Common myeloid progenitor, CD34-positive (primary cell): Measurements from ENCODE around the gene ATXN7.

ENCODE experiments used
- CTCF ChIA-PET: fragments of 350-600 bp; sonication (Branson Sonifier 250); formaldehyde crosslinking; loops from one replicate; lab custom pipeline; 2021; ENCODE audit warnings: antibody characterized with exemption; lab: Charles Lee
- POLR2A ChIA-PET: fragments of 350-600 bp; sonication (Branson Sonifier 250); formaldehyde crosslinking; loops from one replicate; lab custom pipeline; 2021; ENCODE audit warnings: antibody characterized with exemption; lab: Charles Lee
- DNase-seq, 3 donors: peaks; one replicate each; pipeline versions ENCODE4 v3.0.0 to v3.0.0-alpha.2; 2013
- H3K27ac ChIP-seq, 2 experiments: 1 replicate in 1 of 2; 2 replicates in 1 of 2; pipeline ENCODE4 v1.7.0; 2013; ENCODE audit warnings: inconsistent platforms in 2 of 2, low read length in 2 of 2, mild to moderate bottlenecking in 2 of 2, low read depth in 1 of 2, moderate library complexity in 1 of 2; ENCODE audit not compliant: severe bottlenecking in 2 of 2, insufficient read depth in 1 of 2, poor library complexity in 1 of 2
- H3K27me3 ChIP-seq, 5 experiments: replicated peaks in 2 of 5; 1 replicate in 3 of 5; 2 replicates in 2 of 5; pipeline versions ENCODE4 v1.6.1 to v1.7.0; 2013; ENCODE audit warnings: low read length in 4 of 5, mild to moderate bottlenecking in 2 of 5, moderate library complexity in 2 of 5, inconsistent platforms in 1 of 5; ENCODE audit not compliant: insufficient read depth in 5 of 5, control insufficient read depth in 4 of 5
- H3K36me3 ChIP-seq, 4 experiments: 1 replicate in 2 of 4; 2 replicates in 2 of 4; pipeline versions ENCODE4 v1.6.1 to v1.7.0; 2013; ENCODE audit warnings: low read length in 3 of 4, control low read depth in 1 of 4, mild to moderate bottlenecking in 1 of 4; ENCODE audit not compliant: control insufficient read depth in 4 of 4, insufficient read depth in 4 of 4
- H3K4me1 ChIP-seq, 4 experiments: 1 replicate in 3 of 4; 2 replicates in 1 of 4; pipeline versions ENCODE4 v1.6.1 to v1.7.1; 2013; ENCODE audit warnings: low read length in 3 of 4, mild to moderate bottlenecking in 3 of 4, control low read depth in 1 of 4, inconsistent platforms in 1 of 4, moderate library complexity in 1 of 4; ENCODE audit not compliant: control insufficient read depth in 4 of 4, insufficient read depth in 4 of 4; ENCODE audit errors: control extremely low read depth in 1 of 4
- H3K4me3 ChIP-seq, 7 experiments: 1 replicate in 4 of 7; 2 replicates in 3 of 7; pipeline versions ENCODE4 v1.5.1 to v1.7.0; 2013; ENCODE audit warnings: mild to moderate bottlenecking in 7 of 7, low read length in 6 of 7, moderate library complexity in 6 of 7, inconsistent platforms in 2 of 7, low read depth in 2 of 7, control low read depth in 1 of 7; ENCODE audit not compliant: insufficient read depth in 4 of 7, control insufficient read depth in 1 of 7; ENCODE audit errors: extremely low read depth in 1 of 7
- H3K9me3 ChIP-seq, 5 experiments: 1 replicate in 4 of 5; 2 replicates in 1 of 5; pipeline versions ENCODE4 v1.6.1 to v1.7.1; 2013; ENCODE audit warnings: low read length in 4 of 5, mild to moderate bottlenecking in 2 of 5, inconsistent platforms in 1 of 5, low read depth in 1 of 5, moderate library complexity in 1 of 5; ENCODE audit not compliant: control insufficient read depth in 4 of 5, insufficient read depth in 2 of 5; ENCODE audit errors: control extremely low read depth in 1 of 5
- WGBS: methylation state at CpG from one replicate; pipeline ENCODE4 v1.1.5; 2013; ENCODE audit not compliant: insufficient coverage; 5-methylcytosine and 5-hydroxymethylcytosine counted together

ATXN7 gene

GRCh38 chr3:63993653-63994079 is 130.0 kb downstream of the ATXN7 start:
- ChIA-PET CTCF (interaction anchor here (0.8 to 12.7 kb wide), 18 partner anchors 9 to 175 kb away, joined by 3 to 202 read pairs (median 4); partner anchors contain the start of genes C3orf49 and SCAANT1), POLR2A (interaction anchor here (0.5 kb wide), 1 partner anchor 130 kb away, joined by 3 read pairs; no protein-coding TSS in a partner anchor)
- Histone ChIP-seq H3K36me3 (peaks cover 32 to 93% (median 78%) of the 10 kb centered on the region in 4 experiments), H3K9me3 (no peaks in the 10 kb centered on the region), H3K27ac (no peak overlapping the region), H3K27me3 (no peaks in the 10 kb centered on the region), H3K4me1 (no peaks in the 10 kb centered on the region), H3K4me3 (no peak overlapping the region)
- peak; percentile 67 to 78 (median 76) for DNase-seq
- 53% methylated on average over 2 of the region's 3 CpGs for WGBS

GRCh38 chr3:63995086-63995485 is 131.4 kb downstream of the ATXN7 start:
- no peak for DNase-seq
- ChIA-PET CTCF (interaction anchor here (0.7 to 12.7 kb wide), 10 partner anchors 10 to 129 kb away, joined by 3 to 202 read pairs (median 6); partner anchors contain the start of gene SCAANT1), POLR2A (no interaction called here)
- H3K27ac ChIP-seq, result no peak overlapping the region
- H3K36me3 ChIP-seq, result peaks cover 33 to 93% (median 79%) of the 10 kb centered on the region in 4 experiments
- H3K4me1 ChIP-seq, result no peaks in the 10 kb centered on the region
- no peak overlapping the region for H3K4me3 ChIP-seq
- WGBS, result 93% methylated on average over 5 of the region's 5 CpGs
- H3K9me3 ChIP-seq, result no peaks in the 10 kb centered on the region
- H3K27me3 ChIP-seq, result no peaks in the 10 kb centered on the region

GRCh38 chr3:63998852-63999754 is 135.4 kb downstream of the ATXN7 start:
- POLR2A ChIA-PET, result no interaction called here
- DNase-seq, result no peak
- H3K4me3 ChIP-seq, result no peak overlapping the region
- H3K36me3 ChIP-seq, result peaks cover 47 to 89% (median 73%) of the 10 kb centered on the region in 4 experiments
- CTCF ChIA-PET, result interaction anchor here (1.5 to 12.7 kb wide), 3 partner anchors 11 to 34 kb away, joined by 4 to 202 read pairs (median 66); no protein-coding TSS in a partner anchor
- H3K9me3 ChIP-seq, result no peaks in the 10 kb centered on the region
- WGBS, result 100% methylated on average over 9 of the region's 10 CpGs
- no peaks in the 10 kb centered on the region for H3K4me1 ChIP-seq
- no peak overlapping the region for H3K27ac ChIP-seq
- H3K27me3 ChIP-seq, result no peaks in the 10 kb centered on the region

GRCh38 chr3:64000453-64001055 is 136.9 kb downstream of the ATXN7 start:
- no peaks in the 10 kb centered on the region for H3K9me3 ChIP-seq
- ChIA-PET POLR2A (no interaction called here), CTCF (interaction anchor here (12.7 kb wide), 1 partner anchor 36 kb away, joined by 202 read pairs; no protein-coding TSS in a partner anchor)
- no peak overlapping the region for H3K4me3 ChIP-seq
- no peak for DNase-seq
- WGBS, result 98% methylated on average over 9 of the region's 9 CpGs
- no peak overlapping the region for H3K27ac ChIP-seq
- H3K27me3 ChIP-seq, result no peaks in the 10 kb centered on the region
- peaks cover 49 to 92% (median 71%) of the 10 kb centered on the region in 4 experiments for H3K36me3 ChIP-seq
- H3K4me1 ChIP-seq, result no peaks in the 10 kb centered on the region

GRCh38 chr3:64002233-64002632 is 138.6 kb downstream of the ATXN7 start:
- H3K4me1 ChIP-seq, result no peaks in the 10 kb centered on the region
- WGBS, result 50% methylated on average over 2 of the region's 4 CpGs

GRCh38 chr3:64003589-64003988 is 139.9 kb downstream of the ATXN7 start:
- CTCF ChIA-PET, result interaction anchor here (0.6 to 2.2 kb wide), 4 partner anchors 10 to 20 kb away, joined by 3 to 9 read pairs (median 3); partner anchors contain the start of gene PSMD6
- no peaks in the 10 kb centered on the region for H3K4me1 ChIP-seq
- H3K4me3 ChIP-seq, result no peak overlapping the region
- POLR2A ChIA-PET, result no interaction called here
- H3K36me3 ChIP-seq, result peaks cover 48 to 92% (median 69%) of the 10 kb centered on the region in 4 experiments
- no peak for DNase-seq
- no peaks in the 10 kb centered on the region for H3K9me3 ChIP-seq
- no peak overlapping the region for H3K27ac ChIP-seq
- no CpG with 5 or more reads among the region's 2 CpGs for WGBS
- H3K27me3 ChIP-seq, result no peaks in the 10 kb centered on the region

More at GRCh38 chr3:64002233-64002632, 138.6 kb downstream of the ATXN7 start:
- no peaks in the 10 kb centered on the region for H3K9me3 ChIP-seq
- no peak overlapping the region for H3K4me3 ChIP-seq
- no peak overlapping the region for H3K27ac ChIP-seq
- H3K36me3 ChIP-seq, result peaks cover 50 to 92% (median 71%) of the 10 kb centered on the region in 4 experiments
- no peaks in the 10 kb centered on the region for H3K27me3 ChIP-seq
- POLR2A ChIA-PET, result no interaction called here
- CTCF ChIA-PET, result interaction anchor here (1.6 to 2.2 kb wide), 2 partner anchors 8 to 21 kb away, joined by 3 to 9 read pairs; partner anchors contain the start of gene PSMD6
- DNase-seq, result no peak
